ENCODE measurements around the gene CCDC28B. TPM values are rescaled to one million over a fixed set of nuclear protein-coding genes. Genes with fewer than 3 reads are reported as not detected.

The CCDC28B gene
- polyA plus RNA-seq, 1 experiment, result 13.9 TPM

GRCh38 chr1:32199043-32199716 lies 1.2 kb upstream of the CCDC28B start:
- no peak for DNase-seq (ENCODE audit: low read depth)
- TF ChIP-seq, protein P1, sequence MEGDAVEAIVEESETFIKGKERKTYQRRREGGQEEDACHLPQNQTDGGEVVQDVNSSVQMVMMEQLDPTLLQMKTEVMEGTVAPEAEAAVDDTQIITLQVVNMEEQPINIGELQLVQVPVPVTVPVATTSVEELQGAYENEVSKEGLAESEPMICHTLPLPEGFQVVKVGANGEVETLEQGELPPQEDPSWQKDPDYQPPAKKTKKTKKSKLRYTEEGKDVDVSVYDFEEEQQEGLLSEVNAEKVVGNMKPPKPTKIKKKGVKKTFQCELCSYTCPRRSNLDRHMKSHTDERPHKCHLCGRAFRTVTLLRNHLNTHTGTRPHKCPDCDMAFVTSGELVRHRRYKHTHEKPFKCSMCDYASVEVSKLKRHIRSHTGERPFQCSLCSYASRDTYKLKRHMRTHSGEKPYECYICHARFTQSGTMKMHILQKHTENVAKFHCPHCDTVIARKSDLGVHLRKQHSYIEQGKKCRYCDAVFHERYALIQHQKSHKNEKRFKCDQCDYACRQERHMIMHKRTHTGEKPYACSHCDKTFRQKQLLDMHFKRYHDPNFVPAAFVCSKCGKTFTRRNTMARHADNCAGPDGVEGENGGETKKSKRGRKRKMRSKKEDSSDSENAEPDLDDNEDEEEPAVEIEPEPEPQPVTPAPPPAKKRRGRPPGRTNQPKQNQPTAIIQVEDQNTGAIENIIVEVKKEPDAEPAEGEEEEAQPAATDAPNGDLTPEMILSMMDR (IDR thresholded peaks at IDR 0.05; ENCODE audit: insufficient read depth, low read depth, low read length), result no peak
- CTCF ChIA-PET, result interaction anchor here (0.6 to 1.6 kb wide), 5 partner anchors 14 to 214 kb away, joined by 3 read pairs; no protein-coding TSS in a partner anchor

GRCh38 chr1:32199717-32200072 lies 700 bp upstream of the CCDC28B start:
- H3K27me3 ChIP-seq (ENCODE audit: control insufficient read depth, insufficient read depth, low read length), result no peaks in the 10 kb centered on the region
- ChIA-PET POLR2A (interaction anchor here (1.4 kb wide), 1 partner anchor 11 kb away, joined by 5 read pairs; no protein-coding TSS in a partner anchor), CTCF (interaction anchor here (1.0 to 3.0 kb wide), 4 partner anchors 14 to 214 kb away, joined by 3 to 18 read pairs (median 4); no protein-coding TSS in a partner anchor)
- H3K4me3 ChIP-seq (ENCODE audit: low read depth, low read length), result no peak overlapping the region; the same call in 1 of the 2 replicates
- DNase-seq (ENCODE audit: low read depth), result no peak
- TF ChIP-seq, protein P1 (IDR thresholded peaks at IDR 0.05; ENCODE audit: insufficient read depth, low read depth, low read length), result no peak
- peaks cover 24% of the 10 kb centered on the region for H3K36me3 ChIP-seq (ENCODE audit: control insufficient read depth, insufficient read depth, low read length)

More at GRCh38 chr1:32199043-32199716, 1.2 kb upstream of the CCDC28B start:
- Histone ChIP-seq H3K36me3 (ENCODE audit: control insufficient read depth, insufficient read depth, low read length) (peaks cover 29% of the 10 kb centered on the region), H3K4me3 (ENCODE audit: low read depth, low read length) (no peak overlapping the region), H3K27me3 (ENCODE audit: control insufficient read depth, insufficient read depth, low read length) (no peaks in the 10 kb centered on the region)
- POLR2A ChIA-PET, result no interaction called here

- peaks cover 11% of the 10 kb centered on the region for H3K36me3 ChIP-seq (ENCODE audit: control insufficient read depth, insufficient read depth, low read length)
- peak overlapping the region; percentile 65 for H3K4me3 ChIP-seq (ENCODE audit: low read depth, low read length)
- POLR2A ChIA-PET, result interaction anchor here (0.9 to 1.4 kb wide), 2 partner anchors 10 to 193 kb away, joined by 3 to 5 read pairs; partner anchors contain the start of gene BSDC1
- TF ChIP-seq, protein P1 (IDR thresholded peaks at IDR 0.05; ENCODE audit: insufficient read depth, low read depth, low read length), result peak; percentile 36; the same call in 1 of the 2 replicates
- H3K27me3 ChIP-seq (ENCODE audit: control insufficient read depth, insufficient read depth, low read length), result no peaks in the 10 kb centered on the region
- no peak for DNase-seq (ENCODE audit: low read depth)
- CTCF ChIA-PET, result interaction anchor here (0.7 to 3.0 kb wide), 4 partner anchors 11 to 214 kb away, joined by 3 to 18 read pairs (median 3); no protein-coding TSS in a partner anchor
These were observed 838 bp downstream of the CCDC28B start for GRCh38 chr1:32201011-32201855.

GRCh38 chr1:32204943-32205361 lies 4.6 kb downstream of the CCDC28B start:
- Histone ChIP-seq H3K36me3 (ENCODE audit: control insufficient read depth, insufficient read depth, low read length) (peaks cover 3% of the 10 kb centered on the region; the same call in 1 of the 2 replicates), H3K4me3 (ENCODE audit: low read depth, low read length) (peak overlapping the region; percentile 74), H3K27me3 (ENCODE audit: control insufficient read depth, insufficient read depth, low read length) (no peaks in the 10 kb centered on the region)
- no peak for DNase-seq (ENCODE audit: low read depth)
- ChIA-PET CTCF (interaction anchor here (1.3 to 1.8 kb wide), 2 partner anchors 11 to 131 kb away, joined by 6 to 17 read pairs; partner anchors contain the start of gene MARCKSL1), POLR2A (interaction anchor here (0.6 kb wide), 1 partner anchor 11 kb away, joined by 3 read pairs; no protein-coding TSS in a partner anchor)
- TF ChIP-seq, protein P1 (IDR thresholded peaks at IDR 0.05; ENCODE audit: insufficient read depth, low read depth, low read length), result no peak

Data from BJ (cell line).